Measurements from ENCODE around the gene MND1. TPM values are rescaled to one million over a fixed set of nuclear protein-coding genes. Genes with fewer than 3 reads are reported as not detected.

MND1 gene
- total and polyA plus RNA-seq, 2 donors (not counting 3 experiments of a cell fraction or from before 2014, with no cell fraction given) = 0.66 to 7.7 TPM

DNA sequence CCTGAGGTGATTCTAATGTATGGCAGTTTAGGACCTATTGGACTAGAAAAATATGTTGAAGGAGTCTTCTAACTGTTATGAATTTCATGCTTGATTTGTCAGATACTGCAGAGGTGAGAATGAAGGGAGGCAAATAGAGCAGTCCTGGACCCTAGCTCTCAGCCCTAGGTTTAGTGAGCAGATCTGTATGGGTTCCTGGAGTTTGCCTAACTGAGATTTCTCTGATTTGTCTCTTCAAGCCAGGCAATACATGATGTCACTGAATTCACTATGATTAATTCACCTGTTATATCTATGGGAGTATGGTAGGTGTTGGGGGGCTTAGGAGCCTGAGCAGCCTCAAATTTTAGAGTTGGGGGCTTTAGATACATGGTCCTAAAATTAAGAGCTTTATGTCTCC lies 2.6 kb downstream of the MND1 start:
- no peak for TF ChIP-seq POLR2AphosphoS5 (IDR thresholded peaks at IDR 0.05; ENCODE audit: insufficient read depth, low read depth, low read length)
- TF ChIP-seq MYC (IDR thresholded peaks at IDR 0.05; ENCODE audit: low read depth, low read length) = no peak
- TF ChIP-seq MAX (IDR thresholded peaks at IDR 0.05; ENCODE audit: insufficient read depth, insufficient read length) = no peak
- TF ChIP-seq POLR2A (IDR thresholded peaks at IDR 0.05; ENCODE audit: low read depth, low read length) = no peak
- TF ChIP-seq EZH2 (IDR thresholded peaks at IDR 0.05; ENCODE audit: borderline replicate concordance, low read depth, low read length, severe bottlenecking) = no peak
- TF ChIP-seq, protein P1, sequence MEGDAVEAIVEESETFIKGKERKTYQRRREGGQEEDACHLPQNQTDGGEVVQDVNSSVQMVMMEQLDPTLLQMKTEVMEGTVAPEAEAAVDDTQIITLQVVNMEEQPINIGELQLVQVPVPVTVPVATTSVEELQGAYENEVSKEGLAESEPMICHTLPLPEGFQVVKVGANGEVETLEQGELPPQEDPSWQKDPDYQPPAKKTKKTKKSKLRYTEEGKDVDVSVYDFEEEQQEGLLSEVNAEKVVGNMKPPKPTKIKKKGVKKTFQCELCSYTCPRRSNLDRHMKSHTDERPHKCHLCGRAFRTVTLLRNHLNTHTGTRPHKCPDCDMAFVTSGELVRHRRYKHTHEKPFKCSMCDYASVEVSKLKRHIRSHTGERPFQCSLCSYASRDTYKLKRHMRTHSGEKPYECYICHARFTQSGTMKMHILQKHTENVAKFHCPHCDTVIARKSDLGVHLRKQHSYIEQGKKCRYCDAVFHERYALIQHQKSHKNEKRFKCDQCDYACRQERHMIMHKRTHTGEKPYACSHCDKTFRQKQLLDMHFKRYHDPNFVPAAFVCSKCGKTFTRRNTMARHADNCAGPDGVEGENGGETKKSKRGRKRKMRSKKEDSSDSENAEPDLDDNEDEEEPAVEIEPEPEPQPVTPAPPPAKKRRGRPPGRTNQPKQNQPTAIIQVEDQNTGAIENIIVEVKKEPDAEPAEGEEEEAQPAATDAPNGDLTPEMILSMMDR (IDR thresholded peaks at IDR 0.05; ENCODE audit: extremely low read depth in 1 of 2, insufficient read depth in 1 of 2, low read depth in 1 of 2, low read length in 2 of 2) = no peak
- no peak for TF ChIP-seq FOS (IDR thresholded peaks at IDR 0.05; ENCODE audit: borderline replicate concordance, insufficient read depth, low read length)
- TF ChIP-seq GATA2 (IDR thresholded peaks at IDR 0.05; ENCODE audit: insufficient read depth, insufficient read length, low read depth, low read length) = no peak
- TF ChIP-seq JUN (IDR thresholded peaks at IDR 0.05; ENCODE audit: borderline replicate concordance, insufficient read depth, insufficient read length, low read depth) = no peak
- intact Hi-C loops (cut with micrococcal nuclease) = no loop called here
- peaks cover 4% of the 10 kb centered on the region for H3K79me2 ChIP-seq (ENCODE audit: control insufficient read depth, insufficient read depth, low read length)
- no peaks in the 10 kb centered on the region for H3K9me1 ChIP-seq (replicated peaks; ENCODE audit: control insufficient read depth, extremely low read depth, insufficient read depth, low read length)
- DNase-seq (ENCODE audit: low read depth, low spot score) (no peak), FAIRE-seq (no peak)
- H4K20me1 ChIP-seq (replicated peaks; ENCODE audit: control insufficient read depth, extremely low read depth, insufficient read depth, low read length) = no peaks in the 10 kb centered on the region
- ChIA-PET POLR2A (no interaction called here), CTCF (interaction anchor here (1.3 to 6.9 kb wide), 7 partner anchors 8 to 288 kb away, joined by 3 to 129 read pairs (median 9); partner anchors contain the start of gene TMEM131L)
- dilution Hi-C loops (cut with MboI; ENCODE audit: extremely low pct_ligation_motif_present, low sequenced_read_pairs) = no loop called here
- H3K4me2 ChIP-seq (ENCODE audit: insufficient read depth, low read length) = no peak overlapping the region
- peaks cover 0 to 2% of the 10 kb centered on the region in 2 experiments for H3K36me3 ChIP-seq (ENCODE audit: control insufficient read depth in 2 of 2, extremely low read depth in 1 of 2, insufficient read depth in 2 of 2, low read length in 2 of 2)
- H3K27me3 ChIP-seq (ENCODE audit: control insufficient read depth in 2 of 2, insufficient read depth in 2 of 2, low read length in 2 of 2) = no peaks in the 10 kb centered on the region
- H3K9me3 ChIP-seq (replicated peaks; ENCODE audit: control insufficient read depth, insufficient read depth, low read length) = no peaks in the 10 kb centered on the region
- no peak overlapping the region for H3K9ac ChIP-seq (replicated peaks; ENCODE audit: extremely low read depth, insufficient read depth, low read length)
- no peak overlapping the region for H2AFZ ChIP-seq (ENCODE audit: low read depth, low read length)
- no peak overlapping the region for H3K27ac ChIP-seq (ENCODE audit: insufficient read depth, low read depth, low read length)
- H3K4me1 ChIP-seq (ENCODE audit: control insufficient read depth, extremely low read depth, insufficient read depth, low read length) = peaks cover 15% of the 10 kb centered on the region
- no peak overlapping the region for H3K4me3 ChIP-seq (replicated peaks in 1 of 3; ENCODE audit: insufficient read depth in 1 of 3, low read depth in 1 of 3, low read length in 3 of 3)
- BruUV-seq (replicated peaks) = no TSS peak

Data from endothelial cell of umbilical vein (primary cell).